Fibroblast of lung (primary cell): ENCODE data around the gene F8A2. TPM values are rescaled to one million over a fixed set of nuclear protein-coding genes. Genes with fewer than 3 reads are reported as not detected.
"Not testable (repeated sequence)": the region's sequence is repeated elsewhere in the genome, so short reads cannot be mapped to it uniquely, and the experiment has no call there.

ENCODE experiments used
- DNase-seq, 2 donors: peaks; one replicate each; pipeline versions ENCODE4 v3.0.0 to v3.0.0-alpha.2; 2010; ENCODE audit warnings: low read depth in 2 of 2
- H2AFZ ChIP-seq: 2 replicates; pipeline ENCODE4 v1.5.1; 2012; ENCODE audit warnings: low read length, control low read depth, inconsistent platforms
- H3K27ac ChIP-seq: 2 replicates; pipeline ENCODE4 v1.5.1; 2011; ENCODE audit warnings: low read length, control low read depth; ENCODE audit not compliant: insufficient read depth
- H3K27me3 ChIP-seq: 2 replicates; pipeline ENCODE4 v1.5.1; 2011; ENCODE audit warnings: mild to moderate bottlenecking, low read length; ENCODE audit not compliant: control insufficient read depth, insufficient read depth
- H3K36me3 ChIP-seq: 2 replicates; pipeline ENCODE4 v1.5.1; 2011; ENCODE audit warnings: low read length; ENCODE audit not compliant: control insufficient read depth, insufficient read depth
- H3K4me1 ChIP-seq: 2 replicates; pipeline ENCODE4 v1.5.1; 2011; ENCODE audit warnings: low read length; ENCODE audit not compliant: control insufficient read depth, insufficient read depth; ENCODE audit errors: extremely low read depth
- H3K4me2 ChIP-seq: 2 replicates; pipeline ENCODE4 v1.5.1; 2011; ENCODE audit warnings: low read length, control low read depth; ENCODE audit not compliant: insufficient read depth; ENCODE audit errors: extremely low read depth
- H3K4me3 ChIP-seq, 4 experiments: fragments of 200-600 bp in 1 of 4; sonication (generic) in 1 of 4; replicated peaks in 1 of 4; 2 replicates each; pipeline ENCODE4 v1.5.1; 2011 to 2016; ENCODE audit warnings: low read length in 4 of 4, low read depth in 3 of 4, mild to moderate bottlenecking in 3 of 4, control low read depth in 2 of 4, inconsistent platforms in 1 of 4, mixed read lengths in 1 of 4; ENCODE audit not compliant: insufficient read depth in 1 of 4; ENCODE audit errors: control extremely low read depth in 1 of 4
- H3K79me2 ChIP-seq: 2 replicates; pipeline ENCODE4 v1.5.1; 2012; ENCODE audit warnings: mild to moderate bottlenecking, low read length, inconsistent platforms; ENCODE audit not compliant: control insufficient read depth, insufficient read depth
- H3K9ac ChIP-seq: 2 replicates; pipeline ENCODE4 v1.5.1; 2011; ENCODE audit warnings: mild to moderate bottlenecking, low read length, control low read depth; ENCODE audit not compliant: insufficient read depth
- H3K9me3 ChIP-seq: 2 replicates; pipeline ENCODE4 v1.5.1; 2012; ENCODE audit warnings: low read depth, low read length; ENCODE audit not compliant: control insufficient read depth, insufficient read depth
- H4K20me1 ChIP-seq: 2 replicates; pipeline ENCODE4 v1.5.1; 2011; ENCODE audit warnings: low read length; ENCODE audit not compliant: control insufficient read depth, insufficient read depth; ENCODE audit errors: extremely low read depth
- EZH2 ChIP-seq: IDR thresholded peaks from 2 replicates; pipeline ENCODE4 v1.5.1; 2012; ENCODE audit warnings: low read length, control low read depth, mild to moderate bottlenecking; ENCODE audit errors: missing control alignments
- polyA plus RNA-seq, 2 donors: library from polyadenylated mRNA; depleted of rRNA in 1 of 2; stranded (reverse) in 1 of 2; unstranded in 1 of 2; fragments of >200 nt; gene quantifications; 2 replicates each; pipeline ENCODE4 v1.2.1, GENCODE V29; 2011 to 2012; ENCODE audit warnings: missing spikeins in 1 of 2
- total RNA-seq: library from RNA; depleted of rRNA; stranded (reverse); fragments of >200 nt; gene quantifications from 2 replicates; pipeline ENCODE4 v1.2.1, GENCODE V29; 2014
- TF ChIP-seq, protein P1 (sequence below), 2 donors: IDR thresholded peaks in 1 of 2; conservative IDR thresholded peaks in 1 of 2; 1 replicate in 1 of 2; 2 replicates in 1 of 2; pipeline ENCODE4 v1.5.1; 2011 to 2012; ENCODE audit warnings: low read length in 2 of 2, control low read depth in 1 of 2, inconsistent platforms in 1 of 2, low read depth in 1 of 2, mild to moderate bottlenecking in 1 of 2

F8A2 gene
- total and polyA plus RNA-seq, 2 donors (not counting 1 experiment from before 2014, with no cell fraction given) = not detected

DNA sequence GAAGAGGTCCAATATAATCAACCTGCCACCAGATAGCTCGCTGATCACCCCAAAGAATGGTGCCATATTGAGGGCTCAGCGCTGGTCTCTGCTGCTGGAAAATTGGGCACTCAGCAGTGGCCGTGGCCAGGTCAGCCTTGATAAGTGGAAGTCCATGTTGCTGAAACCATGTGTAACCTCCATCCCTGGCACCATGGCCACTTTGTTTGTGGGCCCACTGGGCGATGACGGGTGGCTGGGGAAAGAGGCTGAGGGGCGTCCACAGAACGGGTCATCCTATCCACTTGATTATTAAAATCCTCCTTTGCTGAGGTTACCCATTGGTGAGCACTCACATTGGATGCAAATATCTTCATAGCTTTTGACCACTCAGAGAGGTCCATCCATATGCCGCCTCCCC lies 7.7 kb downstream of the F8A2 start:
- Histone ChIP-seq H3K27ac (no peak overlapping the region), H3K79me2 (no peaks in the 10 kb centered on the region), H3K4me3 (no peak overlapping the region), H2AFZ (no peak overlapping the region), H3K36me3 (no peaks in the 10 kb centered on the region), H4K20me1 (no peaks in the 10 kb centered on the region), H3K9ac (no peak overlapping the region), H3K9me3 (no peaks in the 10 kb centered on the region), H3K4me1 (no peaks in the 10 kb centered on the region), H3K4me2 (no peak overlapping the region), H3K27me3 (no peaks in the 10 kb centered on the region)
- TF ChIP-seq EZH2 = no peak
- TF ChIP-seq, protein P1, sequence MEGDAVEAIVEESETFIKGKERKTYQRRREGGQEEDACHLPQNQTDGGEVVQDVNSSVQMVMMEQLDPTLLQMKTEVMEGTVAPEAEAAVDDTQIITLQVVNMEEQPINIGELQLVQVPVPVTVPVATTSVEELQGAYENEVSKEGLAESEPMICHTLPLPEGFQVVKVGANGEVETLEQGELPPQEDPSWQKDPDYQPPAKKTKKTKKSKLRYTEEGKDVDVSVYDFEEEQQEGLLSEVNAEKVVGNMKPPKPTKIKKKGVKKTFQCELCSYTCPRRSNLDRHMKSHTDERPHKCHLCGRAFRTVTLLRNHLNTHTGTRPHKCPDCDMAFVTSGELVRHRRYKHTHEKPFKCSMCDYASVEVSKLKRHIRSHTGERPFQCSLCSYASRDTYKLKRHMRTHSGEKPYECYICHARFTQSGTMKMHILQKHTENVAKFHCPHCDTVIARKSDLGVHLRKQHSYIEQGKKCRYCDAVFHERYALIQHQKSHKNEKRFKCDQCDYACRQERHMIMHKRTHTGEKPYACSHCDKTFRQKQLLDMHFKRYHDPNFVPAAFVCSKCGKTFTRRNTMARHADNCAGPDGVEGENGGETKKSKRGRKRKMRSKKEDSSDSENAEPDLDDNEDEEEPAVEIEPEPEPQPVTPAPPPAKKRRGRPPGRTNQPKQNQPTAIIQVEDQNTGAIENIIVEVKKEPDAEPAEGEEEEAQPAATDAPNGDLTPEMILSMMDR (conservative IDR thresholded peaks at IDR 0.05 in 1 of 2, IDR thresholded peaks at IDR 0.05 in 1 of 2; ENCODE audit: low read depth in 1 of 2, low read length in 2 of 2) = no peak
- no peak for DNase-seq

GRCh38 chrX:155394747-155395276 lies 12.9 kb downstream of the F8A2 start:
- not testable (repeated sequence) for H3K27me3 ChIP-seq, H3K9me3 ChIP-seq, H2AFZ ChIP-seq, H4K20me1 ChIP-seq, H3K4me2 ChIP-seq, H3K79me2 ChIP-seq, H3K4me3 ChIP-seq, DNase-seq, H3K9ac ChIP-seq, H3K36me3 ChIP-seq, H3K27ac ChIP-seq, H3K4me1 ChIP-seq

- Histone ChIP-seq H3K4me1 (no peaks in the 10 kb centered on the region), H3K27ac (no peak overlapping the region), H3K9ac (no peak overlapping the region), H3K27me3 (no peaks in the 10 kb centered on the region), H3K79me2 (no peaks in the 10 kb centered on the region), H3K4me3 (no peak overlapping the region), H2AFZ (no peak overlapping the region), H3K36me3 (no peaks in the 10 kb centered on the region), H3K9me3 (no peaks in the 10 kb centered on the region), H4K20me1 (no peaks in the 10 kb centered on the region), H3K4me2 (no peak overlapping the region)
- DNase-seq = no peak
- TF ChIP-seq, protein P1 (conservative IDR thresholded peaks at IDR 0.05 in 1 of 2, IDR thresholded peaks at IDR 0.05 in 1 of 2; ENCODE audit: low read depth in 1 of 2, low read length in 2 of 2) = no peak
- TF ChIP-seq EZH2 = no peak
Measured at GRCh38 chrX:155406429-155406828, 24.5 kb downstream of the F8A2 start.
